Coronary artery (tissue), 2 donors: ENCODE results near the gene TERT.

Experiments used
- DNase-seq: peaks from one replicate; pipeline ENCODE4 v3.0.0-alpha.2; 2017; ENCODE audit warnings: low spot score
- H3K27ac ChIP-seq, 2 donors: fragments of 200-600 bp; sonication (generic); one replicate each; pipeline ENCODE4 v1.5.1; 2016 to 2019
- H3K4me3 ChIP-seq: fragments of 200-600 bp; sonication (generic); 2 replicates; pipeline ENCODE4 v1.5.1; 2016; ENCODE audit warnings: mild to moderate bottlenecking, moderate library complexity
- TF ChIP-seq, protein P1 (sequence below): fragments of 200-600 bp; sonication (generic); IDR thresholded peaks from one replicate; pipeline ENCODE4 v1.5.1; 2019; ENCODE audit warnings: antibody characterized with exemption

Gene TERT

DNA sequence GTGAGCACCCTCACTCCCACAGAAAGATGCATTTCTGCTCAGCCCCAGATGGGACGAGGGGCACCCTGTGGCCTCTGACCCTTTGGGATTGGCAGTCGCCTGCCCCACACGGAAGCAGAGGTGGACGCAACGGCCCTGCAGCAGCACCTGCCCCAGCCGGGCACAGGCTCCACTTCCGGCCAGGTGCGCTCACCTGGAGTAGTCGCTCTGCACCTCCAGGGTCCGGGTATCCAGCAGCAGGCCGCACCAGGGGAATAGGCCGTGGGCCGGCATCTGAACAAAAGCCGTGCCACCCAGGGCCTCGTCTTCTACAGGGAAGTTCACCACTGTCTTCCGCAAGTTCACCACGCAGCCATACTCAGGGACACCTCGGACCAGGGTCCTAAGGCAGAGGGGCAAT lies 30.7 kb downstream of the TERT start:
- no peak overlapping the region for H3K27ac ChIP-seq
- DNase-seq, result no peak
- TF ChIP-seq, protein P1, sequence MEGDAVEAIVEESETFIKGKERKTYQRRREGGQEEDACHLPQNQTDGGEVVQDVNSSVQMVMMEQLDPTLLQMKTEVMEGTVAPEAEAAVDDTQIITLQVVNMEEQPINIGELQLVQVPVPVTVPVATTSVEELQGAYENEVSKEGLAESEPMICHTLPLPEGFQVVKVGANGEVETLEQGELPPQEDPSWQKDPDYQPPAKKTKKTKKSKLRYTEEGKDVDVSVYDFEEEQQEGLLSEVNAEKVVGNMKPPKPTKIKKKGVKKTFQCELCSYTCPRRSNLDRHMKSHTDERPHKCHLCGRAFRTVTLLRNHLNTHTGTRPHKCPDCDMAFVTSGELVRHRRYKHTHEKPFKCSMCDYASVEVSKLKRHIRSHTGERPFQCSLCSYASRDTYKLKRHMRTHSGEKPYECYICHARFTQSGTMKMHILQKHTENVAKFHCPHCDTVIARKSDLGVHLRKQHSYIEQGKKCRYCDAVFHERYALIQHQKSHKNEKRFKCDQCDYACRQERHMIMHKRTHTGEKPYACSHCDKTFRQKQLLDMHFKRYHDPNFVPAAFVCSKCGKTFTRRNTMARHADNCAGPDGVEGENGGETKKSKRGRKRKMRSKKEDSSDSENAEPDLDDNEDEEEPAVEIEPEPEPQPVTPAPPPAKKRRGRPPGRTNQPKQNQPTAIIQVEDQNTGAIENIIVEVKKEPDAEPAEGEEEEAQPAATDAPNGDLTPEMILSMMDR, result no peak
- no peak overlapping the region for H3K4me3 ChIP-seq

DNA sequence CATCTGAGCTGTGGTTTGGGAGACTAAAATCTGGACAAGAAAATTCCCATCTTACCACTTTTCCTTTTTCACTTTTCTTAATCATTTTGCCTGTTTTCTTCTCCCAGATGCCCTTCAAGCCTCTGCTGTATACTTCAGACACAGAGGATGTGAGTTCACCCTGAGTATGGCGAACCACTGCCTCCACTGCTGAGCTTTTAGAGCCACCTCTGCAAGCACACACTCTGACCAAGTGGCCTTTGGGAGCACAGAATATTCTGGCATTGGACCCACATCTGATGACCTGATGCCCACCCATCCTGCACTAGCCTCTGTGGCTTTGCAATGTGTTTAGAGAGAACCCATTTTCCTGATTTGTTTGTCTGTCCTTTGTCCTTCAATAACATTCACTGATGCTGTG lies 32.5 kb downstream of the TERT start:
- TF ChIP-seq, protein P1, result no peak
- no peak for DNase-seq
- Histone ChIP-seq H3K4me3 (no peak overlapping the region), H3K27ac (no peak overlapping the region)

DNA sequence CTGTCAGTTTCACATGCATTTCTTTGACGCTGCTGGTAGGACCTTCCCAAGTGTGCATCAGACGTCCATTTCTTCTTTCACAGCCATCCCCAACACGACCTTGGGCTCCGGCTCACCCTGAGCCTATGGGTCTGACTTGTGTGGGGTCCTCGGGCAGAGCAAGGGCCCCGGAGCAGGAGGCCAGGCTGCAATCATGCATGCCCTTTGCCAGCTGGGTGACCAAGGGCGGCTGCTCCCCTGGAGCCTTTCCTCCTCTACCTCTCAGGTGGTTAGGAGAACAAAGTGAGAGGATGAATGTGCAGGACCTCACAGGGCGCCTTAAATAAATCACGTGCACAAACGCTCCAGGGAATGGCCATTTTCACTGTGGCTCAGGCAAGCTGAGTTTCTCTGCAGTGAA lies 33.2 kb downstream of the TERT start:
- no peak for DNase-seq
- H3K27ac ChIP-seq, result no peak overlapping the region
- TF ChIP-seq, protein P1, result no peak
- no peak overlapping the region for H3K4me3 ChIP-seq

DNA sequence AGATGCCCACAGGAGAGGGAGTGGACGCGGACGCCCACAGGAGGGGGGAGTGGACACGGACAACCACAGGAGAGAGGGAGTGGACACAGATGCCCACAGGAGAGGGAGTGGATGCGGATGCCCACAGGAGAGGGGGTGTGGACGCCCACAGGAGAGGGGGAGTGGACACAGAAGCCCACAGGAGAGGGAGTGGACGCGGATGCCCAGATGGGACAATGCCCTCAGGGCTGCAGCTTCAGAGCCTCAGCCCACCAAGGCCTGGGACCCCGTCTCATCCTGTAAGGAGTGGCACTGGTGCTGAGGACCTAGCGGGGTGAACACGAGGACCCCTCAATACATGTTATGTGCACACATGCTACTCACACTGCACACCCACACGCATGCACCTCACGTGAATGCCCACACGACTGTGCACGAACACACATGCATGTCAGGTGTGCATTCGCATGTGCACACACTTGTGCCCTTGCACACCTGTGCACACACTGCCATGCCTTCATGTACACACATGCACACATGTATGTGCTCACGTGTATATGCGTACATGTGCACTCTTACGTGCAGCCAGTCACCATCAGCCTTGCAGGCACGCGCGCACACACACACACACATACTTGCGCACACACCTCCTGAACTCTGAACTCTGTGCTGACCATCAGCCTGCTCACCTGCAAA lies 34.9 kb downstream of the TERT start:
- no peak for DNase-seq
- no peak overlapping the region for H3K27ac ChIP-seq
- TF ChIP-seq, protein P1, result no peak
- no peak overlapping the region for H3K4me3 ChIP-seq

DNA sequence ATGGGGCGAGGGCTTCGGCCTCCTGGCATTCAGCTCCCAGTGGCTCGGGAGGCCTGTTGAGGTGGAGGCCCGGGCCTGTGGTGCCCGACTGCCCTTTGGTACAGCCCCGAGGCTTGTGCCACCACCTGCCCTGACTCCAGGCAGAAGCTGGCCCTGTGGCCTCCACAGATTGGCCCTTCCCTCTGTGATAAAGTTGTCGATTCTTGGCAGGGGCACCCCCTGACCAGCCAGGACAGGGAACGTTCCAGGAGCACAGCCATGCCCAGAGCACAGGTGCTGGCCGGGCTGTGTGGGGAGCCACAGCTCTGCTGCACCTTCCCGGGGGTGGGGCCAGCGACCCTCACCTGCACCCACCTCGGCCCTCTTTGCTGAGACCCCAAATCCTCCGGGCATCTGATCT lies 37.0 kb downstream of the TERT start:
- TF ChIP-seq, protein P1, result no peak
- H3K27ac ChIP-seq, result no peak overlapping the region
- DNase-seq, result no peak

DNA sequence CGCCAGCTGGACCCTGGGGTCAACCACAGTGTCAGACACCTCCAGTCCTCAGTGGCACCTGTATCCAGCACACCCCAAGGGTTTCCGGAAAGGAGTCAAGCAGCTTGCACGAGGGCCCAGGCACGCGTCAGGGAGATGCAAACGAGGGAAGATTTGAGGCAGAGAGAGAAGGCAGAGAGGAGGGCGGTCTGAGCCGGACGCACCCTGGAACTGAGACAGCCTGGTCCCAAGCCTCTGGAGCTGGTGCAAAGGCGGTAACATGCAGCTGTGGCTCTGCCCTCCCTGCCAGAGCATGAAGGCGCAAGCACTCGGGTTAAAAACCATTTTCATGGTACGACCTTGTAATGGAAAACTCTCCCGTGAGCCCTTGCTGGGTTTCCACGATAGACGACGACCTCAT lies 37.5 kb downstream of the TERT start:
- no peak for DNase-seq
- no peak overlapping the region for H3K27ac ChIP-seq
- H3K4me3 ChIP-seq, result no peak overlapping the region
- TF ChIP-seq, protein P1, result no peak

More for the DNA sequence above, 37.0 kb downstream of the TERT start:
- H3K4me3 ChIP-seq, result no peak overlapping the region

DNA sequence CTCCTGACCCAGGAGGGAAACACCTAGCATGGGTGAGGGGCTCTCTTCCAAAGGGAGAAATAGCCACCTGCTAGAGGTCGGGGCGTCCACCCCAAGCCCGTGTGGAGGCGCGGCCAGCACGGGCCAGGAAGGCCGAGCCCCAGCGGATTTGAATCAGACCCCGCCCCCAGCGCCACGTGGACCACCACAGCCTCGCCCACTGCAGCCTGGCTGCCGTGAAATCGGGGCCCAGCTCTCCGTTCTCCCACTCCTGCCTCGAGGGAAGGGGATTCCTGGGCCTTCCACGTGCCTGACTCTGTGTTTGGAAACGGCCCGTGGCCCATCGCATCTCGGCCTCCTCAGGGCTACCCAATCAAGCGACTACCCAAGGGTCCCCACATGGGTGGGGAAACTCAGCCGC lies 38.1 kb downstream of the TERT start:
- Histone ChIP-seq H3K4me3 (no peak overlapping the region), H3K27ac (no peak overlapping the region)
- TF ChIP-seq, protein P1, result no peak
- no peak for DNase-seq
